ENCODE results near the gene CD320.
"Not testable (repeated sequence)": the region's sequence is repeated elsewhere in the genome, so short reads cannot be mapped to it uniquely, and the experiment has no call there.

The CD320 gene

DNA sequence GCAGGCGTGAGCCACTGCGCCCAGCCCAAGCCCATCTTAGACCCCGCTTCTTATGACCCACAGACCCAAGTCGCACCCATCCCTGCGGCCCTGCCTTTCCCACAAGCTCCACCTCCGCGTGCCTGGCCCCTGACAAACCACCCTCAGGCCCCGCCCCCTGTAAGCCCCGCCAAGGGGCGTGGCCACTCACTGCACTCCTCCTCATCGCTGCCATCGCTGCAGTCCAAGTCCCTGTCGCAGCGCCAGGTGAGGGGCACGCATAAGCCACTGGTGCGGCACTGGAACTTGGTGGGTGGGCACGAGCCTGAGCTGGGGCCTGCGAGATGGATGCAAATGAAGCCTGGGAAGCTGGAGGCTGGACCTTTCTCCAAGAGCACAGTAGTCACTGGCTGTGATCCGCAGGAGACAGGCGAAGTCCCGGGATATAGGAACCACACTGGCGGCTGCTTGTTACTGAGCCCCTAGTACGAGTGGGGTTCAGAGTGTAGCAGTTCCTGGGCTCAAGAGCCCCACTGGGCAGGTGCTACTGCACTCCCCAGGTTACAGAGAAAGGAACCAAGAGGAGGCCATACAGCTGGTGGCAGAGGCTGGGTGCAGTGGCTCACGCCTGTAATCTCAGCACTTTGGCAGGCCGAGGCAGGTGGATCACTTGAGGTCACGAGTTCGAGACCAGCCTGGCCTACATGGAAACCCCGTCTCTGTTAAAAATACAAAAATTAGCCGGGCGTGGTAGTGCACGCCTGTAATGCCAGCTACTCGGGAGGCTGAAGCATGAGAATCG lies 3.1 kb downstream of the CD320 start:
- H3K4me3 ChIP-seq (ENCODE audit: low read depth, low read length): no peak overlapping the region
- no peak for DNase-seq (ENCODE audit: low read depth)
- TF ChIP-seq, protein P1, sequence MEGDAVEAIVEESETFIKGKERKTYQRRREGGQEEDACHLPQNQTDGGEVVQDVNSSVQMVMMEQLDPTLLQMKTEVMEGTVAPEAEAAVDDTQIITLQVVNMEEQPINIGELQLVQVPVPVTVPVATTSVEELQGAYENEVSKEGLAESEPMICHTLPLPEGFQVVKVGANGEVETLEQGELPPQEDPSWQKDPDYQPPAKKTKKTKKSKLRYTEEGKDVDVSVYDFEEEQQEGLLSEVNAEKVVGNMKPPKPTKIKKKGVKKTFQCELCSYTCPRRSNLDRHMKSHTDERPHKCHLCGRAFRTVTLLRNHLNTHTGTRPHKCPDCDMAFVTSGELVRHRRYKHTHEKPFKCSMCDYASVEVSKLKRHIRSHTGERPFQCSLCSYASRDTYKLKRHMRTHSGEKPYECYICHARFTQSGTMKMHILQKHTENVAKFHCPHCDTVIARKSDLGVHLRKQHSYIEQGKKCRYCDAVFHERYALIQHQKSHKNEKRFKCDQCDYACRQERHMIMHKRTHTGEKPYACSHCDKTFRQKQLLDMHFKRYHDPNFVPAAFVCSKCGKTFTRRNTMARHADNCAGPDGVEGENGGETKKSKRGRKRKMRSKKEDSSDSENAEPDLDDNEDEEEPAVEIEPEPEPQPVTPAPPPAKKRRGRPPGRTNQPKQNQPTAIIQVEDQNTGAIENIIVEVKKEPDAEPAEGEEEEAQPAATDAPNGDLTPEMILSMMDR (IDR thresholded peaks at IDR 0.05; ENCODE audit: insufficient read depth, low read depth, low read length, missing control alignments): no peak

DNA sequence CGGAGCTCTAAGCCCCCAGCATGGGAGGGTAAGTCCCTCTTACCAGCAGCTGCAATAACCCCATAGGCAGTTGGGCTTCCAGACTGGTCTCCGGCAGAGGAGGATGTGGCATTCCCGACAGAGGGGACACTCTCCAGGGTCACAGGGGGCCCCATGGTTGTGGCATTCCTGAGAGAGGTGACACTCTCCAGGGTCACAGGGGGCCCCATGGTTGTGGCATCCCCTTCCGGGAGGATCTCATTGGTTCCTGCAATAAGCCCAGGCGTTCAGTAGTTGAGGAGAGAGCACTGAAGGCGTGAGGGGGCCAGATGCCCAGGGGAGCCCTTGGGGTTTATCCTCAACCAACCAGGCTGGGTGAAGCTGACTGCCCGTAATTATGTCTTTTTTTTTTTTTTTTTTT lies 5.4 kb downstream of the CD320 start:
- no peak overlapping the region for H3K4me3 ChIP-seq (ENCODE audit: low read depth, low read length)
- TF ChIP-seq, protein P1 (IDR thresholded peaks at IDR 0.05; ENCODE audit: insufficient read depth, low read depth, low read length, missing control alignments): no peak
- DNase-seq (ENCODE audit: low read depth): no peak

DNA sequence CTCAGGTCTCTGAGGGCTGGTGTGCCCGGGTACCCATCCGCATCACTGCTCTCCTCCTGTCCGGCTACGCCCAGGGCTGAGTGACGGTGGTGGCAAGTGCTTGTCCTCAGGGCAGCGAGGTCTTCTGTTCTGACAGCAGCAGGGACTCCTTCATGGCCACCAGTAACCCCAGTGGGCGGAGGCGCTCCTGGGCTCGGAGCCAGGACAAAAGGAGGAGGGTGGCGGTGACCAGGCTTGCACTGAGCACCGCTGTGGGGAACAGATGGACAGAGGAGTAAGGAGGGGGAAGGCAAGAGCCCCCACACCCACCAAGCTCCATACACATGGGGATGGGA lies 5.8 kb downstream of the CD320 start:
- no peak for DNase-seq (ENCODE audit: low read depth)
- TF ChIP-seq, protein P1 (IDR thresholded peaks at IDR 0.05; ENCODE audit: insufficient read depth, low read depth, low read length, missing control alignments): no peak
- no peak overlapping the region for H3K4me3 ChIP-seq (ENCODE audit: low read depth, low read length)

DNA sequence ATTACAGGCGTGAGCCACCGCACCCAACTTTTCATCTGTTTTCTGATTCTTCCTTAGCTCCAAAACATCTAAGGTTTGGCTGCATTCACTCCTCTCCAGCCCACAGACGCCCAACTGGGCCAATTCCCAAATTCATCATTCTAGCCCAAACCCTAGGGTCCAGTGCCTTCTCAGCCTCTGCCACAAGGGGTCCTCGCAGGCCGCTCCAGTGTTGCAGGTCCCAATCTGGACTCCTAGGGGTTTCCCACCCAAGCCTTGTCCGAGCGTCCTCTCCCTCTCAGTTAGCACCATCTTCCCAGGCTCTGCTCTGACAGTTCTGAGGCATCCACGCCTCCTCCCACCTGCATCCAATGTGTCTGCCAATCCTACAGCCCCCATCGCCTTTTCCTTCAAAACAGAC lies 16.8 kb downstream of the CD320 start:
- H3K4me3 ChIP-seq (ENCODE audit: low read depth, low read length); DNase-seq (ENCODE audit: low read depth): not testable (repeated sequence)

DNA sequence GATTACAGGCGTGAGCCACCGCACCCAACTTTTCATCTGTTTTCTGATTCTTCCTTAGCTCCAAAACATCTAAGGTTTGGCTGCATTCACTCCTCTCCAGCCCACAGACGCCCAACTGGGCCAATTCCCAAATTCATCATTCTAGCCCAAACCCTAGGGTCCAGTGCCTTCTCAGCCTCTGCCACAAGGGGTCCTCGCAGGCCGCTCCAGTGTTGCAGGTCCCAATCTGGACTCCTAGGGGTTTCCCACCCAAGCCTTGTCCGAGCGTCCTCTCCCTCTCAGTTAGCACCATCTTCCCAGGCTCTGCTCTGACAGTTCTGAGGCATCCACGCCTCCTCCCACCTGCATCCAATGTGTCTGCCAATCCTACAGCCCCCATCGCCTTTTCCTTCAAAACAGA lies 31.6 kb downstream of the CD320 start:
- DNase-seq (ENCODE audit: low read depth); H3K4me3 ChIP-seq (ENCODE audit: low read depth, low read length): not testable (repeated sequence)

DNA sequence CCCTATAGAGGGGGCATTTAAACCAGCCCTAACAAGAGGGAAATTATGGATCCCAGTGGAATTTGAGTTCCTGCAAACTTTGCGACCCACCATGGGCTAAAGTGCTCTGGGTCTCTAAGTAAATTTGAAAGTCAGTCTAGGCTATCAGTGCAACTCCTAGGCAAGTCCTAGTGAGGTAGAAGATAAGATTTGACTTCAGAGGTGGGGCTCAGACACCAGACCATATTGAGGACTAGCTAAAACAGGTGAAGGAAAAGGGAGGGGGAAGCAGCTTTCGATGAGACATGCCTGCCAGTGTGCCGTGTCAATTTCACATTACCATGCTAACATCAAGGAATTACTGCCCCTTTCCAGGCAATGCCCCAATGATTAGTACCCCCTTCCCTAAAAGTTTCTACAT lies 38.4 kb downstream of the CD320 start:
- TF ChIP-seq, protein P1 (IDR thresholded peaks at IDR 0.05; ENCODE audit: insufficient read depth, low read depth, low read length, missing control alignments): no peak
- H3K4me3 ChIP-seq (ENCODE audit: low read depth, low read length): no peak overlapping the region; the same call in 1 of the 2 replicates
- no peak for DNase-seq (ENCODE audit: low read depth)

DNA sequence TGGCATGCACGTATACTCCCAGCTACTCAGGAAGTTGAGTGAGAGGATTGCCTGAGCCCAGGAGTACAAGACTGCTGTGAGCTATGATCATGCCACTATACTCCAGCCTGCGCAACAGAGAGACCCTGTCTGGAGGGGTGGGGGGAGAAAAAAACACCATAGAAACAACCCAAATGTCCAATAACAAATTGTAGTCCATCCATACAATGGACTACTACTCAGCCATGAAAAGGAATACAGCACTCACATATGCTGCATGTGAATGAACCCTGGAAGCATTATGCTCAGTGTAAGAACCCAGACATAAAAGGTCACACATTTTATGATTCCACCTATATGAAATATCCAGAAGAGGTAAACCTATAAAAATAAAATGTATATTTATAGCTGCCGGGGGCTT lies 42.3 kb downstream of the CD320 start:
- TF ChIP-seq, protein P1 (IDR thresholded peaks at IDR 0.05; ENCODE audit: insufficient read depth, low read depth, low read length, missing control alignments): no peak
- DNase-seq (ENCODE audit: low read depth): no peak
- no peak overlapping the region for H3K4me3 ChIP-seq (ENCODE audit: low read depth, low read length)

DNA sequence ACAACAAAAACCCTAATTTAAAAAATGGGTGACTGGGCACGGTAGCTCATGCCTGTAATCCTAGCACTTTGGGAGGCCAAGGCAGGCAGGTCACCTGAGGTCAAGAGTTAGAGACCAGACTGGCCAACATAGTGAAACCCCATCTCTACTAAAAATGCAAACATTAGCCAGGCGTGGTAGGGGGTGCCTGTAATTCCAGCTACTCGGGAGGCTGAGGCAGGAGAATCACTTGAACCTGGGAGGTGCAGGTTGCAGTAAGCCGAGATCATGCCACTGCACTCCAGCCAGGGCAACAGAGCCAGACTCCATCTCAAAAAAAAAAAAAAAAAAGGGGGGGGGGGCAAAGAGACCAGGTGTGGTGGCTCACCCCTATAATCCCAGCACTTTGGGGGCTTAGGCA lies 43.9 kb downstream of the CD320 start:
- not testable (repeated sequence) for DNase-seq (ENCODE audit: low read depth); H3K4me3 ChIP-seq (ENCODE audit: low read depth, low read length)

All from GM12865 (cell line).